ENCODE data around the gene NAV2. TPM values are rescaled to one million over a fixed set of nuclear protein-coding genes. Genes with fewer than 3 reads are reported as not detected.

Gene NAV2
- total RNA-seq, 1 experiment from 2014 or later, result 46.3 TPM

DNA sequence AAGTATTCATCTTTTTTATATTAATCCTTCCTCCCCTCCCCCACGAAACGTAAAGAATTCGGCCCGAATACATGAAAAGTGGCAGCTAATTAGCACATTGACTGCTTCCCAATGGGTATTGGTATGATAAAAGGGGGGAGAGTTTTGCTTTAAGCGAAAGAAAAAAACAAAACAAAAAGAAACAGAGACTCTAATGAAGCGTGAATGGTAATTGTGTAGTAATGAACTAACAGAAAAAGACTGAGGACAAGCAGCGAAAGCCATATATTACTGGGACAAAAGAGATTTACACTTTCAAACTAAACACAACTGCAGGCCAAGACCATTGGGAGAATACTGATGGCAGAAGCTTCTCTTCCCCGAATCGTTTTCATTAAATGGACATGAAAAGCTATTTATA, 445.1 kb downstream of the NAV2 start:
- peaks cover 62 to 77% of the 10 kb centered on the region in 2 experiments for H3K4me1 Mint-ChIP-seq
- WGBS (ENCODE audit: extremely low coverage, insufficient read length, low lambda C conversion rate), result no CpG with 5 or more reads among the region's 9 CpGs
- H3K4me3 Mint-ChIP-seq, result peak overlapping the region; percentile 38 to 91; a peak in 4 of 5 replicates

More for the DNA sequence above, 445.1 kb downstream of the NAV2 start:
- Mint-ChIP-seq H3K9me3 (peaks cover 0 to 9% of the 10 kb centered on the region in 2 experiments; a peak in 1 of 5 replicates), H3K27me3 (ENCODE audit: low read depth) (peaks cover 96% of the 10 kb centered on the region), H3K36me3 (ENCODE audit: insufficient read depth in 1 of 3, low read depth in 3 of 3) (no peaks in the 10 kb centered on the region; a peak in 2 of 7 replicates), H3K27ac (no peak overlapping the region)
- H3K56ac ChIP-seq (ENCODE audit: insufficient read length, low read depth, low read length), result no peak overlapping the region
- H2AK5ac ChIP-seq (ENCODE audit: insufficient read length, low read length), result no peak overlapping the region
- no peak overlapping the region for H2BK20ac ChIP-seq (ENCODE audit: low read depth, low read length, poor library complexity, severe bottlenecking)
- no peak overlapping the region for H2BK15ac ChIP-seq (ENCODE audit: low read depth, low read length)
- no peak overlapping the region for H4K8ac ChIP-seq (replicated peaks; ENCODE audit: insufficient read length, low read depth, low read length)
- no peak overlapping the region for H2BK12ac ChIP-seq (ENCODE audit: insufficient read length, low read depth, low read length)
- H3K18ac ChIP-seq (ENCODE audit: insufficient read length, low read depth, low read length), result no peak overlapping the region
- H3K9me3 ChIP-seq (ENCODE audit: control insufficient read depth, low read depth, low read length), result no peaks in the 10 kb centered on the region
- H2BK5ac ChIP-seq (ENCODE audit: insufficient read length, low read length), result no peak overlapping the region
- DNase-seq, result no peak
- TF ChIP-seq, protein P1, sequence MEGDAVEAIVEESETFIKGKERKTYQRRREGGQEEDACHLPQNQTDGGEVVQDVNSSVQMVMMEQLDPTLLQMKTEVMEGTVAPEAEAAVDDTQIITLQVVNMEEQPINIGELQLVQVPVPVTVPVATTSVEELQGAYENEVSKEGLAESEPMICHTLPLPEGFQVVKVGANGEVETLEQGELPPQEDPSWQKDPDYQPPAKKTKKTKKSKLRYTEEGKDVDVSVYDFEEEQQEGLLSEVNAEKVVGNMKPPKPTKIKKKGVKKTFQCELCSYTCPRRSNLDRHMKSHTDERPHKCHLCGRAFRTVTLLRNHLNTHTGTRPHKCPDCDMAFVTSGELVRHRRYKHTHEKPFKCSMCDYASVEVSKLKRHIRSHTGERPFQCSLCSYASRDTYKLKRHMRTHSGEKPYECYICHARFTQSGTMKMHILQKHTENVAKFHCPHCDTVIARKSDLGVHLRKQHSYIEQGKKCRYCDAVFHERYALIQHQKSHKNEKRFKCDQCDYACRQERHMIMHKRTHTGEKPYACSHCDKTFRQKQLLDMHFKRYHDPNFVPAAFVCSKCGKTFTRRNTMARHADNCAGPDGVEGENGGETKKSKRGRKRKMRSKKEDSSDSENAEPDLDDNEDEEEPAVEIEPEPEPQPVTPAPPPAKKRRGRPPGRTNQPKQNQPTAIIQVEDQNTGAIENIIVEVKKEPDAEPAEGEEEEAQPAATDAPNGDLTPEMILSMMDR (conservative IDR thresholded peaks at IDR 0.05), result no peak
- H3K4ac ChIP-seq (ENCODE audit: low read depth, low read length), result no peak overlapping the region
- peaks cover 4% of the 10 kb centered on the region for H4K20me1 ChIP-seq (ENCODE audit: control insufficient read depth, insufficient read depth, insufficient read length)
- H3K14ac ChIP-seq (ENCODE audit: insufficient read depth, low read length), result no peak overlapping the region
- no peaks in the 10 kb centered on the region for H3K79me1 ChIP-seq (ENCODE audit: insufficient read depth, low read depth, low read length, poor library complexity, severe bottlenecking)
- no peak overlapping the region for H2BK120ac ChIP-seq (ENCODE audit: low read depth, low read length, poor library complexity, severe bottlenecking)
- no peak overlapping the region for H3T11ph ChIP-seq (ENCODE audit: low read length)
- no peak overlapping the region for H3K27ac ChIP-seq (ENCODE audit: insufficient read length, low read depth, low read length)
- H3K27me3 ChIP-seq (ENCODE audit: insufficient read depth, low read length), result peaks cover 75% of the 10 kb centered on the region
- H3K23me2 ChIP-seq (ENCODE audit: insufficient read length, low read depth, low read length, poor library complexity, severe bottlenecking), result peaks cover 7% of the 10 kb centered on the region
- no peak overlapping the region for H3K23ac ChIP-seq (ENCODE audit: insufficient read length, low read depth, low read length)
- H4K91ac ChIP-seq (ENCODE audit: insufficient read length, low read depth, low read length), result no peak overlapping the region
- peaks cover 4% of the 10 kb centered on the region; the same call in 1 of the 2 replicates for H3K4me1 ChIP-seq (ENCODE audit: insufficient read depth, low read length)
- no peak overlapping the region for H2AFZ ChIP-seq (ENCODE audit: low read length)
- no peaks in the 10 kb centered on the region for H3K79me2 ChIP-seq (ENCODE audit: insufficient read depth, low read length)
- H3K4me2 ChIP-seq (ENCODE audit: insufficient read depth, insufficient read length, low read length), result no peak overlapping the region
- H4K5ac ChIP-seq (ENCODE audit: insufficient read length, low read depth, low read length), result no peak overlapping the region
- H3K9ac ChIP-seq (ENCODE audit: extremely low read depth, insufficient read length, low read length), result no peak overlapping the region
